NOMO-1 (cell line): ENCODE measurements around the gene SLC19A1.

Experiments
- DNase-seq, 2 experiments: peaks; one replicate each; lab custom pipeline; 2025; ENCODE audit not compliant: unreplicated experiment in 2 of 2; lab: John Stamatoyannopoulos, UW

Gene SLC19A1

GRCh38 chr21:45546636-45547544 is 4.7 kb upstream of the SLC19A1 start:
- DNase-seq: peak in 1 of 2 experiments; percentile 12

- DNase-seq: no peak
Observed at GRCh38 chr21:45545691-45546531, 3.7 kb upstream of the SLC19A1 start.

GRCh38 chr21:45545236-45545570 is 3.0 kb upstream of the SLC19A1 start:
- no peak for DNase-seq

DNA sequence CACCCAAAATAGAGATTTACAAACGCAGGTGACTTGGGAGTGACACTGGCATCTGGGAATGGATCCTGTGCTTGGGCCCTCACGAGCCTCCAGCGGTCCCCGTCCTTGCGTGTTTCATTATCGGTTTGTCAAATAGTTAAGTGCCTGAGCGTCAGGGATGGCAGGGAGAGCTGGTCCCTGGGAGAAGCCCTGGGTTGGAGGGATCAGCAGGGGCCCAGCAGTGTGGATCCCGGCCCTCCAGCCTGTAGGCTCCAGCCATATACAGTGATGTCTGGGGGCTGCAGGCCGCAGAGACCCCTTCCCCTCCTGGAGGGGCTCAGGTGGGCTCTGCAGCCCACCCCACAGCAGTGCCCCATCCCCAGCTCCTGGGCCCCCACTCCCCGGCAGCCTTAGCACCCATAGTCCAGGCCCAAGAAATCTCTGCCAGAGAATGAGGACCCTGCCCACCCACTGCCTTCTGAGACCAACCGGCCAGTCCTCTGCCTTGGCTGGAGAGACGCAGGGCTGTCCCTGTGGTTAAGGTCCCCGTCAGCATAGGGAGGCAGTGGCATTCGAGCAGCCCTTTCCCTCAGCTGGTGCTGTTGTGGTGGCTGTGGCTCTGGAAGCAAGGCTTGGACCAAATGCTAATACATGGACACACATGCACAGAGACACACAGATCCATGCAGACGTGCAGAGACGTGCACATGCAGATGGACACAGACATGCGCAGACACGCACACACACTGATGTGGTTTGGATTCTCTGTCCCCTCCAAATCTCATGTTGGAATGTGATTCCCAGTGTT is 2.4 kb upstream of the SLC19A1 start:
- no peak for DNase-seq

- DNase-seq: no peak
Observed at GRCh38 chr21:45543710-45544448, 1.6 kb upstream of the SLC19A1 start.

DNA sequence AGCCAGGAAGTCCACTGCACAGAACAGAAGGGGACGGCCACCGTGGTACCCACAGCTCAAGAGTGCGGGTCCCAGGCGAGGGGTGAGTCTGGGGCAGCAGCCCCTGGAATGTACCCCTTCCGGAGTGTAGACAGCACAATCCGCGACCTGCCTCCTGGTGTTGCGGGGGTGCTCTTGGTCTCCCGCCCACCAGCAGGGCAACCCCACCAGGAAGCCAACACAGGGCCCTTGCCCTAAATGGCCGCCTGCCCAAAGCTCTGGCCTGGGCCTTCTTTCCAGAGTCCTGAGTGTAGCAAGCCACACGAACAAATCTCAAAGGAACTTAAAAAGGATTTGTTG is 1.1 kb upstream of the SLC19A1 start:
- no peak for DNase-seq

DNA sequence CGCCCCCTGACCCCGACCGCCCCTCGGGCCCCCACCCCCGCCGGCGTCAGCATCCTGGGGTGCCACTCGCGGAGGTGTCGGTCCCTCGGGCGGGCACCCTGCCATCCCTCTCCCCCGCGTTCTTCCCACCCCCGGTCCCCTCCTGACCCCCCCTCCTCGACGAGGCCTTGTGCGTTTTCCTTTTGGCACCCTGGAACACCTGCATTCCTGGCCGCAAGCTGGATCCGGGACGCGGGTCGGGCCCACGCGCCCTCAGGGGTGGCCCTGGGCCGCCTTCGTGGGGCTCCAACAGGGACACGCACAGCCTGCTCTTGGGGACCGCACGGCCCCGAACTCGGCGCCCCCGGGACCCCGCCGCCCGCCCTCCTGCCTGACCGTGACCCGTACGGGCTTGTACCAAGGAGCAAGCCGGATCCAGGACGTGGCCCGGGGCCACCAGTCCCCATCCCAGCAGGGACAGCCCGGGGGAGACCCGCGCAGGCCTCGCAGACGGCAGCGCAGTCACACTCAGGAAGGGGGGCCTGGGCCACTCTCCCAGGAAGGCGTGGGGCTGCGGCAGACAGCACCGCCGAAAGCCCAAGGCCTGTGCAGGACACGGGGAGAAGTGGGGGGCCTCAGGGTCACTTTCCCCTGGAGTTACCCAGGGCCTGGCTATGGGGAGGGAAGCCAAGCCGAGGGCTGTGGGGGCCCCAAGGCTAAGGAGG is 579 bp upstream of the SLC19A1 start:
- DNase-seq: no peak

DNA sequence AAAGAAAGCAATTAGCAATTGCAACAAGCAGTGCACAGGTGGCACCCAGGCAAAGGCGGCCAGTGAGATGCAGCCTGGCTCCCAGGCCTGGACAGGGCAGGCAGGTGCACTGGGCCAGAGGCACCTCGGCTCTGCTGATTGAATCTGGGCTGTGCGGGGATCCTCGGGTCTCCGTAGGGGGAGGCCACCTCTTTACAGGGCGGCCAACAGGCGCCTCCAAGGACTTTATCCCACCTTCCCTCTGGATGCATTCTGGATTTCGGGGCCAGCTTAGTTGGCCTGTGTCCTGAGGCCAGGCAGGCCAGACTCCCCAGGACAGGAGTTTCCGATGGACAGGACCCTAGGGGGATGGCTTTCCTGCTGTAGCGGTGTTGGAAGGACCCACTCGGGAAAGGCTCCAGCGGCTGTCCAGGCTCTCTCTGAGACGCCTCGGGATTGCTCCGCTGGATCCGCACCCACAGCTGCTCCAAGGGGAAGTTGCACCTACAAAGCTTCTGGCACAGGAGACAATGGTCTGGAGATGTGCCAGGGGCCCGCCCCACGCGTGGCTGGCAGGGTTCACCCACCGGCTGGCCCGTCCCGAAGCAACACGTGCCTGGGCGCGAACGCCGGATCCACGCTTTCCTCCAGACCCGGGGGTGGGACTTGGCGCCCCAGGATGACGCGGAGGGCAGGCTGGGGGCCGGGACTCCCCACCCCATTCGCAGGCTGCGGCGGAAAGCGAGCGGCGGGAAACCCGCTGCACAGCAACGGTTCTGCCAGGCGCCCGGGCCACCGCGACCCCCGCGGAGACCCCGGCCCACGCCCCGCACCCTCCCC is 810 bp downstream of the SLC19A1 start:
- DNase-seq: peak; percentile 71 to 87

DNA sequence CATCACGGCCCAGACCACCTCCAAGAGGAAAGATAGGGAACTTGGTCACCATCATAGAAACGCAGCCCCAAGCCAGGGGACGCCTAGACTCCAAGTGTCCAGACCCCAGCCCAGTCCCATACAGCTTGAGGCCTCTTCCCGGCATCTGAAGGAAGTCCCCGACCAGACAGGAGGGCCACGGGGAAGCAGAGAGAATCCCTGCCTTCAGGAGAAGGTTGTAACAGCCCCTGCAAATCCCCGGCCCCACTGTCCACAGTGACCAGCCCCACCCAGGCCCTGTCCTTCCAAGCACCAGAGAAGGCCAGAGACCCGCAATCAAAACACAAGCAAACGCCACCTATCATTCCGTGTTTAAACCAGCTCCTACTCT is 1.7 kb downstream of the SLC19A1 start:
- no peak for DNase-seq

GRCh38 chr21:45539796-45540600 is 2.2 kb downstream of the SLC19A1 start:
- DNase-seq: no peak

- no peak for DNase-seq
Observed at GRCh38 chr21:45539046-45539795, 3.0 kb downstream of the SLC19A1 start.

GRCh38 chr21:45538381-45539045 is 3.7 kb downstream of the SLC19A1 start:
- no peak for DNase-seq

GRCh38 chr21:45537746-45538291 is 4.4 kb downstream of the SLC19A1 start:
- no peak for DNase-seq

- no peak for DNase-seq
Observed at GRCh38 chr21:45537111-45537745, 5.0 kb downstream of the SLC19A1 start.

GRCh38 chr21:45536301-45537081 is 5.7 kb downstream of the SLC19A1 start:
- no peak for DNase-seq
